ENCODE data around the gene GRM1. TPM values are rescaled to one million over a fixed set of nuclear protein-coding genes. Genes with fewer than 3 reads are reported as not detected.

The GRM1 gene
- total RNA-seq, 2 donors from 2014 or later: 0.68 TPM; not detected in 1

GRCh38 chr6:146444189-146444588 lies 415.3 kb downstream of the GRM1 start:
- 40% methylated on average over 5 of the region's 5 CpGs for WGBS
- intact Hi-C loops (cut with DNase I): no loop called here
- no peak overlapping the region for H3K4me3 ChIP-seq
- no peak overlapping the region for H3K27ac ChIP-seq
- DNase-seq (ENCODE audit: low spot score): no peak
- H3K4me1 ChIP-seq (replicated peaks): no peaks in the 10 kb centered on the region
- TF ChIP-seq POLR2AphosphoS5 (IDR thresholded peaks at IDR 0.05): no peak
- no peak for TF ChIP-seq CTCF (IDR thresholded peaks at IDR 0.05)
- no peak for TF ChIP-seq POLR2A (IDR thresholded peaks at IDR 0.05)
- H3K9me3 ChIP-seq: no peaks in the 10 kb centered on the region
- H3K27me3 ChIP-seq (replicated peaks; ENCODE audit: insufficient read depth): no peaks in the 10 kb centered on the region
- no peaks in the 10 kb centered on the region for H3K36me3 ChIP-seq

- intact Hi-C loops (cut with DNase I): no loop called here
- no peaks in the 10 kb centered on the region for H3K9me3 ChIP-seq
Observed at GRCh38 chr6:146445233-146445632, 416.4 kb downstream of the GRM1 start.

GRCh38 chr6:146456886-146457285 lies 428.0 kb downstream of the GRM1 start:
- 74% methylated on average over 1 of the region's 1 CpG for WGBS
- intact Hi-C loops (cut with DNase I): no loop called here
- Histone ChIP-seq H3K4me1 (replicated peaks) (no peaks in the 10 kb centered on the region), H3K27me3 (replicated peaks; ENCODE audit: insufficient read depth) (no peaks in the 10 kb centered on the region), H3K36me3 (no peaks in the 10 kb centered on the region), H3K4me3 (no peak overlapping the region), H3K27ac (no peak overlapping the region), H3K9me3 (no peaks in the 10 kb centered on the region)
- TF ChIP-seq POLR2A (IDR thresholded peaks at IDR 0.05) (no peak), CTCF (IDR thresholded peaks at IDR 0.05) (no peak), POLR2AphosphoS5 (IDR thresholded peaks at IDR 0.05) (no peak)
- DNase-seq (ENCODE audit: low spot score): no peak

More at GRCh38 chr6:146445233-146445632, 416.4 kb downstream of the GRM1 start:
- no peaks in the 10 kb centered on the region for H3K4me1 ChIP-seq (replicated peaks)
- H3K27me3 ChIP-seq (replicated peaks; ENCODE audit: insufficient read depth): no peaks in the 10 kb centered on the region
- H3K4me3 ChIP-seq: no peak overlapping the region
- 96% methylated on average over 4 of the region's 4 CpGs for WGBS
- no peaks in the 10 kb centered on the region for H3K36me3 ChIP-seq
- no peak for DNase-seq (ENCODE audit: low spot score)
- TF ChIP-seq CTCF (IDR thresholded peaks at IDR 0.05) (no peak), POLR2A (IDR thresholded peaks at IDR 0.05) (no peak), POLR2AphosphoS5 (IDR thresholded peaks at IDR 0.05) (no peak)
- H3K27ac ChIP-seq: no peak overlapping the region

GRCh38 chr6:146460941-146461340 lies 432.1 kb downstream of the GRM1 start:
- Histone ChIP-seq H3K4me3 (no peak overlapping the region), H3K36me3 (no peaks in the 10 kb centered on the region), H3K27me3 (replicated peaks; ENCODE audit: insufficient read depth) (no peaks in the 10 kb centered on the region), H3K9me3 (no peaks in the 10 kb centered on the region), H3K4me1 (replicated peaks) (no peaks in the 10 kb centered on the region), H3K27ac (no peak overlapping the region)
- no peak for DNase-seq (ENCODE audit: low spot score)
- intact Hi-C loops (cut with DNase I): no loop called here
- 82% methylated on average over 1 of the region's 1 CpG for WGBS
- TF ChIP-seq POLR2AphosphoS5 (IDR thresholded peaks at IDR 0.05) (no peak), POLR2A (IDR thresholded peaks at IDR 0.05) (no peak), CTCF (IDR thresholded peaks at IDR 0.05) (no peak)

GRCh38 chr6:146470091-146470770 lies 441.4 kb downstream of the GRM1 start:
- Histone ChIP-seq H3K27ac (no peak overlapping the region), H3K4me3 (no peak overlapping the region), H3K36me3 (no peaks in the 10 kb centered on the region), H3K4me1 (replicated peaks) (no peaks in the 10 kb centered on the region), H3K27me3 (replicated peaks; ENCODE audit: insufficient read depth) (no peaks in the 10 kb centered on the region), H3K9me3 (no peaks in the 10 kb centered on the region)
- TF ChIP-seq POLR2AphosphoS5 (IDR thresholded peaks at IDR 0.05) (no peak), CTCF (IDR thresholded peaks at IDR 0.05) (no peak), POLR2A (IDR thresholded peaks at IDR 0.05) (no peak)
- DNase-seq (ENCODE audit: low spot score): no peak
- intact Hi-C loops (cut with DNase I): no loop called here
- WGBS: 86% methylated on average over 3 of the region's 3 CpGs

Measured in prostate gland (tissue), 2 donors.